Neural cell (in vitro differentiated cells): ENCODE measurements around the gene ZNF750. TPM values are rescaled to one million over a fixed set of nuclear protein-coding genes. Genes with fewer than 3 reads are reported as not detected.

Source experiments
- H2AFZ ChIP-seq: fragments of 200-600, 300-800 bp; sonication (generic), shearing (Covaris generic); 2 replicates; pipeline ENCODE4 v1.6.0; 2014; ENCODE audit warnings: low read depth, mild to moderate bottlenecking, antibody characterized with exemption, low read length, moderate library complexity
- H3F3A ChIP-seq: fragments of 200-600 bp; shearing (Covaris generic); 2 replicates; pipeline ENCODE4 v1.6.1; 2016; ENCODE audit warnings: mild to moderate bottlenecking, moderate library complexity, mixed read lengths, antibody characterized with exemption, low read length; ENCODE audit not compliant: insufficient read depth, poor library complexity, severe bottlenecking
- H3K27ac ChIP-seq: fragments of 200-600, 300-800 bp; sonication (generic), shearing (Covaris generic); 2 replicates; pipeline ENCODE4 v1.5.1; 2014; ENCODE audit warnings: mild to moderate bottlenecking, low read length, moderate library complexity
- H3K27me3 ChIP-seq: fragments of 300-800, 200-600 bp; sonication (generic), shearing (Covaris generic); 2 replicates; pipeline ENCODE4 v1.6.0; 2014; ENCODE audit warnings: mild to moderate bottlenecking, low read depth, low read length, moderate library complexity; ENCODE audit not compliant: insufficient read depth
- H3K36me3 ChIP-seq: fragments of 300-800, 200-600 bp; sonication (generic), shearing (Covaris generic); 2 replicates; pipeline ENCODE4 v1.5.1; 2014; ENCODE audit warnings: mild to moderate bottlenecking, antibody characterized with exemption, low read length, moderate library complexity; ENCODE audit not compliant: insufficient read depth
- H3K4me2 ChIP-seq: fragments of 300-800, 200-600 bp; sonication (generic), shearing (Covaris generic); 2 replicates; pipeline ENCODE4 v1.6.0; 2014; ENCODE audit warnings: mild to moderate bottlenecking, low read length
- H3K4me3 ChIP-seq: fragments of 300-800, 200-600 bp; sonication (generic), shearing (Covaris generic); 2 replicates; pipeline ENCODE4 v1.5.1; 2014; ENCODE audit warnings: mild to moderate bottlenecking, low read length, moderate library complexity
- H3K79me2 ChIP-seq: fragments of 200-600 bp; shearing (Covaris generic); replicated peaks from 2 replicates; pipeline ENCODE4 v1.6.0; 2014; ENCODE audit warnings: mild to moderate bottlenecking, low read length, moderate library complexity; ENCODE audit not compliant: insufficient read depth
- H3K9ac ChIP-seq: fragments of 300-800, 200-600 bp; sonication (generic), shearing (Covaris generic); 2 replicates; pipeline ENCODE4 v1.6.1; 2016; ENCODE audit warnings: mild to moderate bottlenecking, low read length, mixed read lengths
- H3K9me2 ChIP-seq: fragments of 200-600 bp; shearing (Covaris generic); 2 replicates; pipeline ENCODE4 v1.6.1; 2016; ENCODE audit warnings: mild to moderate bottlenecking, low read length, mixed read lengths; ENCODE audit not compliant: insufficient read depth
- H3K9me3 ChIP-seq: fragments of 200-600, 300-800 bp; sonication (generic), shearing (Covaris generic); 2 replicates; pipeline ENCODE4 v1.6.1; 2016; ENCODE audit warnings: mild to moderate bottlenecking, mixed run types, low read length, moderate library complexity, mixed read lengths
- H4K20me1 ChIP-seq: fragments of 200-600 bp; shearing (Covaris generic); 2 replicates; pipeline ENCODE4 v1.6.1; 2016; ENCODE audit warnings: mild to moderate bottlenecking, mixed run types; ENCODE audit not compliant: insufficient read depth
- EP300 ChIP-seq: fragments of 450-650 bp; conservative IDR thresholded peaks from 2 replicates; pipeline ENCODE4 v1.6.1; 2014; ENCODE audit warnings: antibody characterized with exemption, mild to moderate bottlenecking, moderate library complexity; ENCODE audit not compliant: poor library complexity, severe bottlenecking
- EZH2 ChIP-seq: fragments of 200-600, 300-800 bp; shearing (Covaris generic), sonication (generic); IDR thresholded peaks from 2 replicates; pipeline ENCODE4 v1.6.1; 2014; ENCODE audit warnings: antibody characterized with exemption, low read length, borderline replicate concordance, mild to moderate bottlenecking; ENCODE audit not compliant: insufficient read depth, poor library complexity, severe bottlenecking
- MXI1 ChIP-seq: fragments of 450-650 bp; conservative IDR thresholded peaks from 2 replicates; pipeline ENCODE4 v1.6.1; 2014; ENCODE audit warnings: antibody characterized with exemption, mild to moderate bottlenecking; ENCODE audit not compliant: poor library complexity, severe bottlenecking
- POLR2AphosphoS5 ChIP-seq: IDR thresholded peaks from 2 replicates; pipeline ENCODE4 v1.6.1; 2012
- RAD21 ChIP-seq: fragments of 450-650 bp; conservative IDR thresholded peaks from 2 replicates; pipeline ENCODE4 v1.6.1; 2014; ENCODE audit warnings: antibody characterized with exemption, mild to moderate bottlenecking, moderate library complexity
- SMC3 ChIP-seq: fragments of 450-650 bp; conservative IDR thresholded peaks from 2 replicates; pipeline ENCODE4 v1.6.1; 2014; ENCODE audit warnings: antibody characterized with exemption, mild to moderate bottlenecking, moderate library complexity; ENCODE audit not compliant: poor library complexity
- TAF1 ChIP-seq: IDR thresholded peaks from 2 replicates; pipeline ENCODE4 v1.6.1; 2012; ENCODE audit warnings: low read depth
- polyA plus RNA-seq: library from polyadenylated mRNA; depleted of rRNA; stranded (reverse); fragments of >200 nt; gene quantifications from 2 replicates; pipeline ENCODE4 v1.2.3, GENCODE V29; 2014
- TF ChIP-seq, protein P1 (sequence below): fragments of 450-650 bp; IDR thresholded peaks from 2 replicates; pipeline ENCODE4 v1.5.1; 2014; ENCODE audit warnings: antibody characterized with exemption, mild to moderate bottlenecking, moderate library complexity; ENCODE audit not compliant: poor library complexity, severe bottlenecking
- TF ChIP-seq, protein P2 (sequence below): IDR thresholded peaks from 2 replicates; pipeline ENCODE4 v1.6.1; 2012; ENCODE audit warnings: borderline replicate concordance

The ZNF750 gene
- polyA plus RNA-seq, 1 donor from 2014 or later = not detected

DNA sequence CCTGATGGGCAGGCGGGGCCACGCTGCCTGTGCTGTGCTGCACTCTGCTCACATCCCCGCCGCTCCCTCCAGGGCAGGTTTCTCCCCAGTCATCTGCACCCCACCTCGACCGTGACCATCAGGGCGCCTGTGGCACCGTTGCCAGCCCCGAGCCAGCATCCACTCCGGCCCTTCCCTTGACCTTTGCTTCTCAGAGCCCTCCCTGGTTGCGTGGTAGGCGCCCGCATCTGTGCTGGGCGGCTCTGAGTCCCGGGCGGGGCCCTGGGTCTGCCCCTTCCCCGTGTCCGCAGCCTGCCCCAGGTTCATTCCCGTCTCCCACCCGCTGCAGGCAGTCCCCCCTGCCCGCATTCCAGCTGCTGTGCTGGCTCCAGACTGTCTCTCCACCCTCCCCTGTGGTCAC, 33.2 kb downstream of the ZNF750 start:
- Histone ChIP-seq H3K9me3 (no peaks in the 10 kb centered on the region), H3K79me2 (no peaks in the 10 kb centered on the region), H3K9ac (no peak overlapping the region), H3K36me3 (no peaks in the 10 kb centered on the region), H3F3A (no peaks in the 10 kb centered on the region), H3K4me3 (no peak overlapping the region), H3K4me2 (no peak overlapping the region), H3K9me2 (no peaks in the 10 kb centered on the region), H3K27me3 (no peaks in the 10 kb centered on the region), H3K27ac (no peak overlapping the region), H4K20me1 (no peaks in the 10 kb centered on the region), H2AFZ (no peak overlapping the region)
- TF ChIP-seq EP300 = no peak
- TF ChIP-seq POLR2AphosphoS5 = no peak
- TF ChIP-seq RAD21 = no peak
- no peak for TF ChIP-seq EZH2
- no peak for TF ChIP-seq TAF1
- TF ChIP-seq SMC3 = no peak
- TF ChIP-seq, protein P1, sequence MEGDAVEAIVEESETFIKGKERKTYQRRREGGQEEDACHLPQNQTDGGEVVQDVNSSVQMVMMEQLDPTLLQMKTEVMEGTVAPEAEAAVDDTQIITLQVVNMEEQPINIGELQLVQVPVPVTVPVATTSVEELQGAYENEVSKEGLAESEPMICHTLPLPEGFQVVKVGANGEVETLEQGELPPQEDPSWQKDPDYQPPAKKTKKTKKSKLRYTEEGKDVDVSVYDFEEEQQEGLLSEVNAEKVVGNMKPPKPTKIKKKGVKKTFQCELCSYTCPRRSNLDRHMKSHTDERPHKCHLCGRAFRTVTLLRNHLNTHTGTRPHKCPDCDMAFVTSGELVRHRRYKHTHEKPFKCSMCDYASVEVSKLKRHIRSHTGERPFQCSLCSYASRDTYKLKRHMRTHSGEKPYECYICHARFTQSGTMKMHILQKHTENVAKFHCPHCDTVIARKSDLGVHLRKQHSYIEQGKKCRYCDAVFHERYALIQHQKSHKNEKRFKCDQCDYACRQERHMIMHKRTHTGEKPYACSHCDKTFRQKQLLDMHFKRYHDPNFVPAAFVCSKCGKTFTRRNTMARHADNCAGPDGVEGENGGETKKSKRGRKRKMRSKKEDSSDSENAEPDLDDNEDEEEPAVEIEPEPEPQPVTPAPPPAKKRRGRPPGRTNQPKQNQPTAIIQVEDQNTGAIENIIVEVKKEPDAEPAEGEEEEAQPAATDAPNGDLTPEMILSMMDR = no peak
- TF ChIP-seq MXI1 = no peak
- TF ChIP-seq, protein P2, sequence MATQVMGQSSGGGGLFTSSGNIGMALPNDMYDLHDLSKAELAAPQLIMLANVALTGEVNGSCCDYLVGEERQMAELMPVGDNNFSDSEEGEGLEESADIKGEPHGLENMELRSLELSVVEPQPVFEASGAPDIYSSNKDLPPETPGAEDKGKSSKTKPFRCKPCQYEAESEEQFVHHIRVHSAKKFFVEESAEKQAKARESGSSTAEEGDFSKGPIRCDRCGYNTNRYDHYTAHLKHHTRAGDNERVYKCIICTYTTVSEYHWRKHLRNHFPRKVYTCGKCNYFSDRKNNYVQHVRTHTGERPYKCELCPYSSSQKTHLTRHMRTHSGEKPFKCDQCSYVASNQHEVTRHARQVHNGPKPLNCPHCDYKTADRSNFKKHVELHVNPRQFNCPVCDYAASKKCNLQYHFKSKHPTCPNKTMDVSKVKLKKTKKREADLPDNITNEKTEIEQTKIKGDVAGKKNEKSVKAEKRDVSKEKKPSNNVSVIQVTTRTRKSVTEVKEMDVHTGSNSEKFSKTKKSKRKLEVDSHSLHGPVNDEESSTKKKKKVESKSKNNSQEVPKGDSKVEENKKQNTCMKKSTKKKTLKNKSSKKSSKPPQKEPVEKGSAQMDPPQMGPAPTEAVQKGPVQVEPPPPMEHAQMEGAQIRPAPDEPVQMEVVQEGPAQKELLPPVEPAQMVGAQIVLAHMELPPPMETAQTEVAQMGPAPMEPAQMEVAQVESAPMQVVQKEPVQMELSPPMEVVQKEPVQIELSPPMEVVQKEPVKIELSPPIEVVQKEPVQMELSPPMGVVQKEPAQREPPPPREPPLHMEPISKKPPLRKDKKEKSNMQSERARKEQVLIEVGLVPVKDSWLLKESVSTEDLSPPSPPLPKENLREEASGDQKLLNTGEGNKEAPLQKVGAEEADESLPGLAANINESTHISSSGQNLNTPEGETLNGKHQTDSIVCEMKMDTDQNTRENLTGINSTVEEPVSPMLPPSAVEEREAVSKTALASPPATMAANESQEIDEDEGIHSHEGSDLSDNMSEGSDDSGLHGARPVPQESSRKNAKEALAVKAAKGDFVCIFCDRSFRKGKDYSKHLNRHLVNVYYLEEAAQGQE = no peak

DNA sequence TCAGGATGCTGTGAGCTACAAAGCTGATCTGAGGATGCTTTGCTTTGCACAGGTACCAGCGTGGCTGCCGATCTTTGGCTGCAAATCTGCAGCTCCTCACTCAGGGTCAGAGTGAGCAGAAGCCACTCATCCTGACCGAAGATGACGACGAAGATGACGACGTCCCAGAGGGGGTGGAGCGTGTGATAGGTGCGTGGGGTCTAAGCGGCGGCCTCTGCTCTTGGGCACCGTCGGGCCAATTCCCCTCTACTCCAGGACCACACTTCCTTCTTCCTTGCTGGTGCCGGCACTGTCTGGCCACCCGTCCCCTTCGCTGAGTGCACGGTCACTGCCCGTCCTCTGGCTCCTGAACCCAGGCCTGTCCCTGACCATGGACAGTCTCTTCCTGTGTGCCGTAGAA, 34.0 kb downstream of the ZNF750 start:
- no peaks in the 10 kb centered on the region for H3K79me2 ChIP-seq
- no peaks in the 10 kb centered on the region for H3K9me2 ChIP-seq
- H3K9ac ChIP-seq = no peak overlapping the region
- H3K4me2 ChIP-seq = no peak overlapping the region
- H3K36me3 ChIP-seq = no peaks in the 10 kb centered on the region
- no peak overlapping the region for H3K27ac ChIP-seq
- H4K20me1 ChIP-seq = no peaks in the 10 kb centered on the region
- H3F3A ChIP-seq = no peaks in the 10 kb centered on the region
- no peak overlapping the region for H2AFZ ChIP-seq
- no peak overlapping the region for H3K4me3 ChIP-seq
- TF ChIP-seq TAF1 = no peak
- TF ChIP-seq POLR2AphosphoS5 = no peak
- no peaks in the 10 kb centered on the region for H3K27me3 ChIP-seq
- no peaks in the 10 kb centered on the region for H3K9me3 ChIP-seq

DNA sequence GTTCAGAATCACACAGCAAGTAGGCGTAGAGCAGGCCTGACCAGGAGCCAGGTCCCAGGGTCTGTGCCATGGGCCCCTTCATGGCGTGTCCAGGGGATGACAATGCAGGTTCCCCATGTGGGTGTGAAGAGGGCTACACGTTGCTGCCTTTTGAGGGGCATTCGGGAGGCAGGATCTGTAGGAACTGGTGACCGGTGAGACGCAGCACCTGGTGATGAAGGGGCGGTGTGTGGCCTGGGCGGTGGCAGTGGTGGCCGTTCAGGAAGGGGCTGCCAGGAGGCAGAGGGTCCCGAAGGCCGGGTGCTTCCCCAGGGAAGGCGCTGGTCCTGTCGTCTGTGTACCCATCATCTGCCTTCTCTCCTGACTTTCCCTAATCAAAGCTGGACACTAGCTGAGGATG, 34.6 kb downstream of the ZNF750 start:
- Histone ChIP-seq H3K36me3 (no peaks in the 10 kb centered on the region), H3K9me2 (no peaks in the 10 kb centered on the region), H3K27ac (no peak overlapping the region), H2AFZ (no peak overlapping the region), H3K27me3 (no peaks in the 10 kb centered on the region), H3K4me3 (no peak overlapping the region), H4K20me1 (no peaks in the 10 kb centered on the region), H3K9ac (no peak overlapping the region), H3F3A (no peaks in the 10 kb centered on the region), H3K4me2 (no peak overlapping the region), H3K9me3 (no peaks in the 10 kb centered on the region), H3K79me2 (no peaks in the 10 kb centered on the region)
- TF ChIP-seq, protein P2 = no peak
- no peak for TF ChIP-seq EP300
- no peak for TF ChIP-seq SMC3
- TF ChIP-seq RAD21 = no peak
- TF ChIP-seq POLR2AphosphoS5 = no peak
- no peak for TF ChIP-seq TAF1
- TF ChIP-seq, protein P1 = no peak
- no peak for TF ChIP-seq MXI1
- no peak for TF ChIP-seq EZH2
